Activated CD4-positive, CD25-positive, alpha-beta regulatory T cell treated with anti-CD3 and anti-CD28 coated beads, Interleukin-2, amount 50 U/mL, for 24 hours (primary cell): ENCODE data around the gene ADGRA1.
"Not testable (repeated sequence)": the region's sequence is repeated elsewhere in the genome, so short reads cannot be mapped to it uniquely, and the experiment has no call there.

Experiments used
- ATAC-seq, 2 donors: fragments of 150-1000 bp; cut with Tn5 transposase; one replicate each; pipeline ENCODE4 v1.10.0; 2021; ENCODE audit warnings: mild to moderate bottlenecking in 1 of 2, moderate library complexity in 1 of 2

Gene ADGRA1

DNA sequence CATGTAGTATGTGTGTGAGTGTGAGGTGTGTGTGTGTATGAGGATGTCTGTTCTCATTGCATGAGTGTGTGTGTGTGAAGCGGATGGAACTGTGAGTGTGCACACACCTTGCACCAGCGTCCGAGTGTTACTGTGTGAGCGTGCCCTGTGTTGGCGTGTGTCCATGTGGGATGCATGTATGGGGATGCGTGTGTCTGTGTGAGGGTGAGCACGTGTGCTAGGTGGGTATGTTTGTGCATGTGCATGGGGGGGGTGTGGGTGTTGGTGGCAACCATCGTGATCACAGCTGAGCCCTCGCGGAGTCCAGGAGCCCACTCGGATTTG lies 78.7 kb downstream of the ADGRA1 start:
- no peak for ATAC-seq

DNA sequence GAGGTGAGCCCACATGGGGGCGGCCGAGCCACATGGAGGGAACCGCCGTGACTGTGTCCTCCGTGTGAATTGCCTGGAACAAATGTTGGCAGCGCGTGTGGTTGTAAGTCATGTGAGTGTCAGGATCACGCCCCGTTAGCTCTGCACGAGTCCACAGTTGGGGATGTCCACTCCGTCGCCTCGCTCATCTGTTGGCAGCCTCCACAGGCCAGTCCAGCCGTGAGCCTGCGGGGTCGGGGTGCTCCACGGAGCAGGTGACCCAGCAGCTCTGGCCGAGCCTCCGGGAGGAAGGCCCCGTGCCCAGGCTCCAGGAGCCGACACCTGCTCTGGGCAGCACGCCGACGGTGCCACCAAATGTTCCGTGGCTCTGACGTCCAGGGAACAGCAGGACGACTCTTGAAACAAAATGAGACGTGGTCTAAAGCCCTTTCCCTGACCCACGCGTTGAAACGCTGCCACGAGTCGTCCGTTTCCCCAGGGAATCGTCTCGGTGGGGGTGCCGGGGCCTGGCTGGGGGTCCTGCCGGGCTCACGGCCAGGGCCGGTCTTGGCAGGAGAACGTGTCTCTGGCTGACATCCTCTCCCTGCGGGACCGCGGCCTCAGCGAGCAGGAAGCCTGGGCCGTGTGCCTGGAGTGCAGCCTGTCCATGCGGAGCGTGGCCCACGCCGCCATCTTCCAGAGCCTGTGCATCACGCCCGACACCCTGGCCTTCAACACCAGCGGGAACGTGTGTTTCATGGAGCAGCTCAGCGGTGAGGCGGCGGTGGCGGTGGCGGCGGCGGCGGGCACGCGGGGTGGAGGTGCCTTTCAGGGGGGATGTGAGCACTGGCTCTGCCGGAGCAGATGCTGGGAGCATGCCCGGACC lies 79.3 kb downstream of the ADGRA1 start:
- no peak for ATAC-seq

DNA sequence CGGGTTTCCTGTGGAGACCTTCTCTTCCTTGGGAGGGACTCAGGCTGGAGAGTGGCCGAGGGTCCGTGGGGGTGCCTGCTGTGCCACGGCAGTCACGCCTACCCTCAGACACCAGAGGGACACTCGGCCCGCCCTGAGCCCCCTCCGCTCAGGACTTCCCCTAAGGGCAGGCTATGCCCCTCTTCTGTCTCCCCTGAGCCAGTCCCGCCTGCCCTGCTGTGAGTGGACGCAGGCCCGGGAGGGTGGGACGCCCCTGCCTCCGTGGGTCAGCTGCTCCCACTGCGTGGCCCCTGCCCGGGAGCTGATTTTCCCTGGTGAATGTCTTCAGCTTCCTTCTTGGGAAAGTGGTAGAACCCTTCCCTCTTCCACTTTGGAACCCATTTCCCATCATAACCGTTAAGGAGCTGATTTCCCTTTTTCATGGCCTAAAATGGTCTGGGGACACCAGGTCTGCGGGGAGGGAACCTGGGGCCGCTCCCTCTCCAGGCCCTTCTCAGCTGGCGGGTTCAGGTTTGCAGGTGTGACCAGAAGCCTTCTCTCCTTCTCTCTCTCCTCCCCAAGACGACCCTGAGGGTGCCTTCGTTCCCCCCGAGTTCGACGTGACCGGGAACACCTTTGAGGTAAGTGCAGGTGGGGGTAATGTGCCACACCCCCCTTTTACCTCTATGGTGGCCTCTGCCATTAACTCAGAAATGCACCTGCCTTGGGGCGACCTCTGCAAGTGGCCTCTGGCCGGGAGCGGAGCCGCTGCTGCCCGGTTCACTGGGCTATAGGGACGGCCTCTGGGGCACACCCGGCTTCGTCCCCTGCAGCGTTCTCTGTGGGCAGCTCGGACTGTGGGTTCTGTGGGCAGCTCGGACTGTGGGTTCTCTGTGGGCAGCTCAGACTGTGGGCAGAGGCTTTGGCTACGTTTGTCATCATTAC lies 80.2 kb downstream of the ADGRA1 start:
- ATAC-seq, result no peak

DNA sequence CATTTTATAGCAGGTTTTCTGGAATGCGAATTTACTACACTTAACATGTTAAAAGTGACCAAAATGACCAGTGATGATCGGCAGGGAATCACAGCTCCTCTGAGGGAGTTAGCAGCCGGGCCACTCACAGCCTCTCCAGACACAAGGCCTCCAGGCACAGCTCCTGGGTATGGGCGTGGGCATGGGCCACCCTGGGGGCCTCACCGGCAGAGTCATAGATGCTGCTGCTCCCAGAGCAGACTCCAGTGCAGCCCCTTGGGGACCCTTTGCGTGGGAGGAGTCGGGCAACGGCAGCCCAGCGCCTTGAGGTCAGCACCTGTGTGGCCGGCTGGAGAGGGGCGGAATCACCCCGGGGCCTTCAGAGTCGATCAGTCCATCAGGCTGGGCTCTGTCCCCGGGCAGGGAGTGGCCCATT lies 80.9 kb downstream of the ADGRA1 start:
- no peak for ATAC-seq

DNA sequence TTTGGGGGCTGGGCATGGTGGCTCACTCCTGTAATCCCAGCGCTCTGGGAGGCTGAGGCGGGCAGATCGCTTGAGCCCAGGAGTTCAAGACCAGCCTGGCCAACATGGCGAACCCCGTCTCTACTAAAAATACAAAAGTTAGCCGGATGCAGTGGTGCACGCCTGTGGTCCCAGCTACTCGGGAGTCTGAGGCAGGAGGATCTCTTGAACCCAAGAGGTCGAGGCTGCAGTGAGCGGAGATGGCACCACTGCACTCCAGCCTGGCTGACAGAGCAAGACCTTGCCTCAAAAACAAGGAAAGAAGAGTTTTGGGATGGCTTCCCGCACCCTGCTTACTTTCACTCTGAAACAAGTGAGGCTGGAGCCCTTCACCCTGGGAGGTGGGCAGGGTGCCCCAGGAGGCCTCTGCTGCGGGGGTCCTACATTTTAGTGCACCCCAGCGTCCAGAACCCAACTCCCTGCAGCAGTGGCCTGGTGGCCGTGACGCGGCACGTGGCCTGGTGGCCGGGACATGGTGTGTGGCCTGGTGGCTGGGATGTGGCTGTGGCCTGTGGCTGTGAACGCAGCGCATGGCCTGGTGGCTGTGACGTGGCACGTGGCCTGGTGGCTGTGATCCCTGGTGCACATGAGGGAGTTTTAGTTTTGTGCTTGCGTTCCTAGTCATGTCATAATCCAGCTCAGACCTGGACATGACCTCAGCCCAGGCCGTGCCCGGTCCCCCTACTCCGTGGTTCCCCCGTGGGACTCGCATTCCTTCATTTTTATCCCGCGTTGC lies 81.6 kb downstream of the ADGRA1 start:
- ATAC-seq, result no peak

DNA sequence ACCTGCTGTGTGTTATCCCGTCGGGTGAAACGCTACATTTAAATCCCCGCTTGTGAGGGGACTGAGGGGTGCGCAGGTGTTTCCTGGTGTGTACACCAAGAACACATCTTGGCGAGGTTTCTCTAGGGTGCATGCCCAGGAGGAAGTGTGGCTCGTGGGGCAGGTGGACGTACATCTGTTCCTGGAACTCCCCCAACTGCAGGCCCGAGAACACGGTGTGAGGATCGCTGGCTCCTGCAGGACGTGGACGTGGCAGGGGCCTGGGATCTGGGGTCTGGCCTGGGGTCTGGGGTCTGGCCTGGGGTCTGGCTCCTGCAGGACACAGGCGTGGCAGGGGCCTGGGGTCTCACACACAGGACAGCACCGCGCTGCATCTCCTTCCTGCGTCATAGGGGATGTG lies 82.4 kb downstream of the ADGRA1 start:
- ATAC-seq, result no peak

- ATAC-seq, result no peak
Measured at GRCh38 chr10:133173860-133174640, 86.3 kb downstream of the ADGRA1 start.

- ATAC-seq, result no peak
Measured at GRCh38 chr10:133174689-133175263, 87.1 kb downstream of the ADGRA1 start.

- ATAC-seq, result not testable (repeated sequence)
Measured at GRCh38 chr10:133175624-133176023, 87.9 kb downstream of the ADGRA1 start.

DNA sequence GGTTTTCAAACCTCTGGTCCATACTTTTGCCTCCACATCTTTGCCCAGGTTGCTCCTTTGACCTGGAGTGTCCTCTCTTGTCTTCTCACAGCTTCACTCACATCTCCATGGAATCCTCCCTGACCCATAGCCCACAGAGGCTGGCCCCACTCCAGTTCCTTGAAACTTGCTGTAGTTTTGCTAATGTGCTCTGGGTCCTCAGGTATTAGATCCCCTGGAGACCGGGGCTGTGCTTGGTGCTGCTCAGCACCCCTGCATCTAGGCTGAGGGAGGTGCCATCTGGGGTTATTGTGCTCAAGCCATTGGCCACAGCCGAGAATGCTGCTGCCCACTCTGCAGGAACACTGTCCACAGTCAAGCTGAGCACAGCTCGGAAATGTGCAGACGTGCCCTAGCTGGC lies 88.8 kb downstream of the ADGRA1 start:
- no peak for ATAC-seq

DNA sequence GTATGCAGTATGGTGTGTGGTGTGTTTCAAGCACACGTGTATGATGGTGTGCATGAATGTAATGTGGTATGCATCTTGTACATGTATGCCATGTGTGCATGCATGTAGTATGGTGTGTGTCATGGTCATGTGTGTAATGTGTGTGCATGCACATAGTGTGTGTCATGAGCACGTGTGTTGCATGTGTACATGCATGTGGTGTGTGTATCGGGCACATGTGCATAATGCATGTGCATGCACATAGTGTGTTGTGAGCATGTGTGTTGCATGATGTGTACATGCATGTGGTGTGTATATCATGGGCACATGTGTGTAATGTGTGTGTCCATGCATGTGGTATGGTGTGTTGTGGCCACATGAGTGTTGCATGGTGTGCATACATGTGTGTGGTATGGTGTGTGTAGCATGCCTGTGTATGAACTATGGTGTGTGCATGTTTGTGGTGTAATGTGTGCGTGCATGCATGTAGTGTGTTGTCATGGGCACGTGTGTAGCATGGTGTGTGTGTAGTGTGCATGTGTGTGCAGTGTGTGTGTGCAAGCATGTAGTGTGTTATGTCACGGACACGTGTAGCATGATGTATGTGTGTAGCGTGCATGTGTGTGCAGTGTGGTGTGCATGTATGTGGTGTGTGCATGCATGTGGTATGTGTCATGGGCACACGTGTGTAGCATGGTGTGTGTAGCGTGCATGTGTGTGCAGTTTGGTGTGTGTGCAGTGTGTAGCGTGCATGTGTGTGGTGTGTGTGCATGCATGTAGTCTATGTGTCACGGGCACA lies 89.8 kb downstream of the ADGRA1 start:
- no peak for ATAC-seq

DNA sequence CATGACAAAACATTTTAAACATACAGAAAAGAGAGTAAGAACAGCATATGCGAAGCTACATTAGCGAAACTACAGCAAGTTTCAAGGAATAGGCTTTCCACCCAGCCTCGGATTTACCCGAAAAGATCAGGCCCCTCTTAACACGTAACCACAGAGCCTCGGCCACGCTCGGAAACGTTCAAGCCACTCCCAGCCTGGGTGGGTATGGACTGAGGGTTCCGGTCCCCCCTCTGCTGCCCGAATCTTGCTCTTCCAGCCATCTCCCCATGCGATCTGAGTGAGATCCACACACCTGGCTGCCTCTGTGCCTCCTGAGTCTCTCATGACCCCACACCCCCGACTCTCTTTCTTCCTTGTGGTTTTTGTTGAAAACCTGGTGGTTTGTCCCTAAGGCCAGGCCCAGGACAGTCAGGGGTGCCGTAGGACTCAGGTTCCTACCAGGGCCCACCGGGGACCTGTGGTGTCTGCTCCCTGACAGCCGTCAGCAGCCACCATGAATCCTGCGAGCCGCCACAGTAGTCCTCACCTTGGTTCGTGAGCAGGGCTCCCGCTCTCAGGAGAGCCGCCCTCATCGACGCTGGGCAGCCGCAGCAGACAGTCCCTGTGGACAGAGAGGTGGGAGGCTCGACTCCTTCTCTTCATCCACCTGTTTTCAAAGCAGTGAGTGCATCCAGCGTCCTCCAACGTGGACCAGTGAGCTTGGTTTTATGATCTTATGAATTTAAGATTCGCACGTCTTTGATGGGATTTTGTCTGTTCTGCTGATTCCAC lies 90.8 kb downstream of the ADGRA1 start:
- no peak for ATAC-seq

GRCh38 chr10:133179128-133179520 lies 91.4 kb downstream of the ADGRA1 start:
- no peak for ATAC-seq

GRCh38 chr10:133179651-133180050 lies 91.9 kb downstream of the ADGRA1 start:
- ATAC-seq, result no peak

GRCh38 chr10:133180192-133180964 lies 92.7 kb downstream of the ADGRA1 start:
- ATAC-seq, result no peak

GRCh38 chr10:133180965-133181639 lies 93.4 kb downstream of the ADGRA1 start:
- no peak for ATAC-seq
